Measurements from ENCODE around the gene NUDCD3. TPM values are rescaled to one million over a fixed set of nuclear protein-coding genes. Genes with fewer than 3 reads are reported as not detected.

The NUDCD3 gene
- total and polyA plus RNA-seq, 2 experiments from 2014 or later = 35.7 to 42.7 TPM

GRCh38 chr7:44438816-44439215 lies 51.6 kb downstream of the NUDCD3 start (continued):
- TF ChIP-seq, protein P1, sequence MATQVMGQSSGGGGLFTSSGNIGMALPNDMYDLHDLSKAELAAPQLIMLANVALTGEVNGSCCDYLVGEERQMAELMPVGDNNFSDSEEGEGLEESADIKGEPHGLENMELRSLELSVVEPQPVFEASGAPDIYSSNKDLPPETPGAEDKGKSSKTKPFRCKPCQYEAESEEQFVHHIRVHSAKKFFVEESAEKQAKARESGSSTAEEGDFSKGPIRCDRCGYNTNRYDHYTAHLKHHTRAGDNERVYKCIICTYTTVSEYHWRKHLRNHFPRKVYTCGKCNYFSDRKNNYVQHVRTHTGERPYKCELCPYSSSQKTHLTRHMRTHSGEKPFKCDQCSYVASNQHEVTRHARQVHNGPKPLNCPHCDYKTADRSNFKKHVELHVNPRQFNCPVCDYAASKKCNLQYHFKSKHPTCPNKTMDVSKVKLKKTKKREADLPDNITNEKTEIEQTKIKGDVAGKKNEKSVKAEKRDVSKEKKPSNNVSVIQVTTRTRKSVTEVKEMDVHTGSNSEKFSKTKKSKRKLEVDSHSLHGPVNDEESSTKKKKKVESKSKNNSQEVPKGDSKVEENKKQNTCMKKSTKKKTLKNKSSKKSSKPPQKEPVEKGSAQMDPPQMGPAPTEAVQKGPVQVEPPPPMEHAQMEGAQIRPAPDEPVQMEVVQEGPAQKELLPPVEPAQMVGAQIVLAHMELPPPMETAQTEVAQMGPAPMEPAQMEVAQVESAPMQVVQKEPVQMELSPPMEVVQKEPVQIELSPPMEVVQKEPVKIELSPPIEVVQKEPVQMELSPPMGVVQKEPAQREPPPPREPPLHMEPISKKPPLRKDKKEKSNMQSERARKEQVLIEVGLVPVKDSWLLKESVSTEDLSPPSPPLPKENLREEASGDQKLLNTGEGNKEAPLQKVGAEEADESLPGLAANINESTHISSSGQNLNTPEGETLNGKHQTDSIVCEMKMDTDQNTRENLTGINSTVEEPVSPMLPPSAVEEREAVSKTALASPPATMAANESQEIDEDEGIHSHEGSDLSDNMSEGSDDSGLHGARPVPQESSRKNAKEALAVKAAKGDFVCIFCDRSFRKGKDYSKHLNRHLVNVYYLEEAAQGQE (IDR thresholded peaks at IDR 0.05; ENCODE audit: unreplicated experiment) = no peak

- Histone ChIP-seq H3K79me2 (replicated peaks; ENCODE audit: insufficient read depth) (peaks cover 54% of the 10 kb centered on the region), H2AFZ (no peak overlapping the region), H3K36me3 (ENCODE audit: insufficient read depth) (no peaks in the 10 kb centered on the region), H3K4me2 (no peak overlapping the region), H3K4me1 (ENCODE audit: insufficient read depth) (no peaks in the 10 kb centered on the region; the same call in 1 of the 2 replicates), H3K27ac (ENCODE audit: low read depth) (no peak overlapping the region), H3K4me3 (no peak overlapping the region), H3K9me2 (ENCODE audit: insufficient read depth) (no peaks in the 10 kb centered on the region), H3K27me3 (ENCODE audit: insufficient read depth) (no peaks in the 10 kb centered on the region), H4K20me1 (replicated peaks; ENCODE audit: insufficient read depth) (peaks cover 6% of the 10 kb centered on the region), H3F3A (replicated peaks; ENCODE audit: low read depth) (no peaks in the 10 kb centered on the region)
- Mint-ChIP-seq H3K27me3 (ENCODE audit: insufficient read depth, low read depth, poor library complexity) (peaks cover 2% of the 10 kb centered on the region), H3K4me3 (no peak overlapping the region), H3K36me3 (ENCODE audit: low read depth) (peaks cover 7% of the 10 kb centered on the region; the same call in 1 of the 3 replicates), H3K27ac (no peak overlapping the region), H3K9me3 (no peaks in the 10 kb centered on the region), H3K4me1 (peaks cover 11% of the 10 kb centered on the region)
- TF ChIP-seq ZNF331 (CRISPR knock-in tag; IDR thresholded peaks at IDR 0.05; ENCODE audit: low read depth) = no peak
- no peak for TF ChIP-seq ZNF114 (CRISPR knock-in tag; IDR thresholded peaks at IDR 0.05)
- TF ChIP-seq ETS1 (IDR thresholded peaks at IDR 0.05) = no peak
- no peak for TF ChIP-seq STAT1 (IDR thresholded peaks at IDR 0.05; ENCODE audit: unreplicated experiment)
- TF ChIP-seq CREB1 (CRISPR knock-in tag; IDR thresholded peaks at IDR 0.05; ENCODE audit: low read depth) = no peak
- TF ChIP-seq EZH2 (IDR thresholded peaks at IDR 0.05; ENCODE audit: low read depth, unreplicated experiment) = no peak
- no peak for TF ChIP-seq POLR2AphosphoS5 (IDR thresholded peaks at IDR 0.05; ENCODE audit: low read depth)
- no peak for DNase-seq (ENCODE audit: low spot score)
- ATAC-seq = no peak
Measured at GRCh38 chr7:44434201-44434600, 56.3 kb downstream of the NUDCD3 start.

DNA sequence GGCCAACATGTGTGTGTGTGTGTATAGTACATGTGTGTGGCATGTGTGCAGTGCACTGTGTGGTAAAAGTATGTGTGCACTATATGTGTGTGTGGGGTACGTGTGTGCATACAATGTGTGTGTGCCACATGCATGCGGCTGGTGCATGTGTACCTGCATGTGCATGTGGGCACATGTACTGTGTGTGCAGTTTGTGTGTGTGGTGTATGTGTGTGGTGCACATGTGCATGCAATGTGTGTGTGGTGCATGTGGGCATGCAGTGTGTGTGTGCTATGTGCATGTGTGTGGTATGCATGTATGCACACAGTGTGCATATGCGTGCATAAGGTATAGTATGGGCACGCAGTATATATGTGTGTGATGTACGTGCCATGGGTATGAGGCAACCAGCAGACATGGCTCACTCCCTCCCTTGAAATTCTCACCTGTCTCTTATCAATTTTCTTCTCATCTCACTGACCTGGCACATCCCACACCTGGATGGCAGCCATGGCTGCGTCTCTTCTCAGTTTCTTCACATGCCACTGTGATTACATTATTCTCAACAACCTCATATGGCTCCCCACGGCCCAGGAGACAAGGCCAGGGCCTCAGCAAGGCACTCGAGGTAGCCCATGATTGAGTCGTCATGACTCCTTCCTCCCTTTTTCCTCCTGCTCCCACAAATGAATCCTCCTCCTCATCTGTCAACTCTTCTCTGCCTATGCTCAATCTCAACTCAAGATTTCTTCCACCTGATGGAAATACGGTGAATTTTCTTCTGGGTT lies 57.0 kb downstream of the NUDCD3 start:
- H3K27ac Mint-ChIP-seq = no peak overlapping the region; the same call in 1 of the 2 replicates
- no peak overlapping the region for H3K4me3 Mint-ChIP-seq
- peaks cover 59% of the 10 kb centered on the region for H3K79me2 ChIP-seq (replicated peaks; ENCODE audit: insufficient read depth)
- no peak for TF ChIP-seq CTCF (conservative IDR thresholded peaks at IDR 0.05; ENCODE audit: low read depth in 2 of 2)
- TF ChIP-seq JUNB (IDR thresholded peaks at IDR 0.05; ENCODE audit: unreplicated experiment) = no peak
- no peak for TF ChIP-seq ZNF331 (CRISPR knock-in tag; IDR thresholded peaks at IDR 0.05; ENCODE audit: low read depth)

More for the DNA sequence above, 57.0 kb downstream of the NUDCD3 start:
- DNase-seq (ENCODE audit: low spot score) (no peak), ATAC-seq (no peak)
- Histone ChIP-seq H3K27me3 (ENCODE audit: insufficient read depth) (no peaks in the 10 kb centered on the region), H3K4me1 (ENCODE audit: insufficient read depth) (no peaks in the 10 kb centered on the region; the same call in 1 of the 2 replicates), H3K9me2 (ENCODE audit: insufficient read depth) (no peaks in the 10 kb centered on the region), H2AFZ (no peak overlapping the region), H3K4me3 (no peak overlapping the region), H3K27ac (ENCODE audit: low read depth) (no peak overlapping the region), H3K36me3 (ENCODE audit: insufficient read depth) (no peaks in the 10 kb centered on the region), H3F3A (replicated peaks; ENCODE audit: low read depth) (no peaks in the 10 kb centered on the region), H4K20me1 (replicated peaks; ENCODE audit: insufficient read depth) (peaks cover 6% of the 10 kb centered on the region), H3K4me2 (no peak overlapping the region)
- H3K27me3 Mint-ChIP-seq (ENCODE audit: insufficient read depth, low read depth, poor library complexity) = peaks cover 2% of the 10 kb centered on the region
- peaks cover 11% of the 10 kb centered on the region for H3K4me1 Mint-ChIP-seq
- no peaks in the 10 kb centered on the region for H3K9me3 Mint-ChIP-seq
- peaks cover 7% of the 10 kb centered on the region; the same call in 1 of the 3 replicates for H3K36me3 Mint-ChIP-seq (ENCODE audit: low read depth)
